Middle frontal gyrus (tissue), 1 donor: Measurements from ENCODE around the gene DPH3.
A peak's percentile ranks its signal among the peaks of the same experiment; 100 is the strongest.

ENCODE experiments used
- DNase-seq: peaks from one replicate; pipeline ENCODE4 v3.0.0-alpha.2; 2015; ENCODE audit warnings: low spot score; ENCODE audit errors: extremely low spot score

Gene DPH3

DNA sequence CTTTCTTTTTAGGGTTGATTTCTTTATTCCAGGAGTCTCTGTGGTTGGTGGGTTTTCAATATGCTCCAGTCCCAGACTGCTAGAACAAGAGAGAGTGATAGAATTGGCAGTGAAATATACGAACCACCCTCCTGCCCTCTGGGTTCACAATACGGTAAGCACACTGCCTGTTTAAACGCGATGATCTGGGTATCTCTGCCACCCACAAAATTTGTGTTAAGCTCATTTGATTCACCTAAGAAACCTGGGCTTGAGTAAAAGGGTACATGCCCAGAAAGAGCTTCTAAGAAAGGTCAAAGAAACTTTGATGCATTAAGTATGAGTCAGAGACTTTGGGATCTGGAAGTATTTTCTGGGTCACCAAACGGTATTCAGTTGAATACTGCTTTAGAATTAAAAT is 30.1 kb upstream of the DPH3 start:
- DNase-seq = no peak

DNA sequence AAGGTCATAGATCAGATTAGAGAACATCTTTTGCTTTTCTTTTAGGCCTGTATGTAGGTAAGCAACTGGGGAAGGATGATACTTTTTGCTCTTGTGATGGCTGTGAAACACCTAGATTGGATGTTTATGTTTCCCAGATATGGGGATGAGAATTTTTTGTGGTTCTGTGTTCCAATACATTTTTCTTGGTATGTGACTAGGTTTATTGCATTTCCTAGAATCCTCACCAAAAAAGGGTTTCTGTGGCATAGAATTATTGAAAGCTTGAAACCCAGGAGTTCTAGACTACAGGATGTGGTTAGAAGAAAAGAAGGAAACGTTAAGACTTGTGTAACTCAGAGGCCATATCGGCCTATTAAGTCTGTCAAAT is 26.1 kb upstream of the DPH3 start:
- no peak for DNase-seq

DNA sequence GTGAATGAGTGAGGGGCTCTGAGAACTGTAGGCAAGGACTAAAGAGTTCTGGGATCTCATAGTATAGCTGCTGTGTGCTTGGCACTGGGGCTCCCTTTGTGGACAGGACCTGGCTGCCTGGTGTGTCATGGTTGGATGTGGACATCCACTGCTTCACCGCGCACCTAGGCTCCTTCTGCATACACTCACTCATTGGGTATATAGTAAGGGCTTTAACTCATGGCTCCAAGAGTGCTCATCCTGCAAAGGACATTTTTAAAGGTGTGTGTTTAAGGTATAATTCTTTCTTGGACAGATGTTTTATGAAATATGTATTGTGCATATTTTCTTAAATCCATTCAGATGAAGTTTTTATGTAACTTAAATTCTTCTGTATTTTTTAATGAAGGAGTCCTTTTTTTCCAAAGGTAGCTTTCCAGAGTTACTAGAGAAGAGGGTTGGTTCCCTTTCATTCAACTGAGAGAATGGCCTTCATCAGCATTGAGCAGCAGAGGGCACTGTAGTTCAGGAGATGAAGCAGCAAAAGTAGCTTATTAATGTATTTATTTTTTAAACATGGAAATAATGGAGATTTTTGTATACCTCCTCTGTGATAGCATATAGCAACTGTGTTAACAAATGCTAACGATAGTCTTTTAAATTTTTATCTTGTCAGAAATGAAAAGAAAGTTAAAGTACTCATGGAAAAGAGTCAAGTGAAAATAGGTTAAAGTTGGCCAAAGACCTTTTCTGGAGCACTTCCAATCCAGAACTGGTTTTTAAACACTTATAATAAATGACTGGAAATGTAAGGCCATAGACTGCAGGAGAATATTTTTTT is 25.5 kb upstream of the DPH3 start:
- DNase-seq = peak; percentile 55

GRCh38 chr3:16289144-16289889 is 24.6 kb upstream of the DPH3 start:
- DNase-seq = no peak

- DNase-seq = no peak
Measured at GRCh38 chr3:16288664-16289063, 23.9 kb upstream of the DPH3 start.

DNA sequence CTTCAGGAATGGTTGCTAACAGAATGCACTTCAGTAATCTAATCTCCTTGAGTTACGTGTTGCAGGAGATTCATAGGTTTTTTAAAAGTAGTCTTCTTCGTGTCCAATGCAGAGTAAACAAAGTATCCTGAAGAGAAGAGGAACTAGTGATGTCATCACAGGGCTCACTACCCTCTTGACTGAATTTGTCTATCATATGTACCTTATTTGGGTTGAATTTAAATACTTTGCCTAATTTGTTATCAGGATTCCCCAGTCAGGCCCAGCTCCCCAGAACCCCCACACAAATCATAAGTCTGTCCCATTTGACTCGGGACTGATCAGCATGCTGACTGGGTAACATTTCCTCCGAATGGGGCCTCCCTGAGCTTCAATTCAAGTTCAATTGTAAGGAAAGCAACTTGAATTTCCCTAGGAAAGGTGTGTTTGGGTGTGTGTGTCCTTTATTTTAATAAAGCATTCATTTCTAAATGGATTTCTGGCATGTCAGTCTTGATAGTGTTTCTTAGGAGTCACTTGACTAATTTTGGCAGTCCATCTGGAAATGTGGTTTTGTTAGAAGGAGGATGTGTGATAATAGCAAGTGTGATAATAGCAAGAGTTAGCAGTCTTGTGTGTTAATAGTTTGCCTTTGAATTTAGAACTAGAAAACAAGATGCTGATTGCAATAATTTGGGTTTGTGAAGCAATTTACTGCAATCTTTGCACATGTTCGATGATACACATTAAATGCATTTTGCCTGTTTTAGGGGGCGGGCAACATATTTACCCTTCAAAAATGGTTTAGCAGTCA is 22.2 kb upstream of the DPH3 start:
- no peak for DNase-seq

DNA sequence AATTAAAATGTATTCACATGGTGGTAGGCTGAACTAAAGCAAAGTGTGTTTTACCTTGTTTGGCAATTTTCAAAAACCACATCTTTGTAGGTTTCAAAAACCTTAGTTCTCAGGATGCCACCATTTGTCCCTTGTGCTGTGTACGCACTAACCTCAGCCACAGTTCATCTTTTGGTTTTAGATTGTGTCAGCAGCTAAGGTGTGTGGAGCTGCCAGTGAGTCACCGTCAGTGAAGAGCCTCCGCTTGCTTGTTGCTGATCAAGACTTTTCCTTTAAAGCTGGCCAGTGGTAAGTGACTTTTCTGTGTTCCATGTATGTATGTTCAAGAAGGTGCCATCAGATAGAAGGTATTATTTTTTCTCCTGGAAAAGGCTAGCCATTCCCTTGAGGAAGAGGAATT is 21.4 kb upstream of the DPH3 start:
- no peak for DNase-seq

- DNase-seq = no peak
Measured at GRCh38 chr3:16284633-16285032, 19.9 kb upstream of the DPH3 start.

DNA sequence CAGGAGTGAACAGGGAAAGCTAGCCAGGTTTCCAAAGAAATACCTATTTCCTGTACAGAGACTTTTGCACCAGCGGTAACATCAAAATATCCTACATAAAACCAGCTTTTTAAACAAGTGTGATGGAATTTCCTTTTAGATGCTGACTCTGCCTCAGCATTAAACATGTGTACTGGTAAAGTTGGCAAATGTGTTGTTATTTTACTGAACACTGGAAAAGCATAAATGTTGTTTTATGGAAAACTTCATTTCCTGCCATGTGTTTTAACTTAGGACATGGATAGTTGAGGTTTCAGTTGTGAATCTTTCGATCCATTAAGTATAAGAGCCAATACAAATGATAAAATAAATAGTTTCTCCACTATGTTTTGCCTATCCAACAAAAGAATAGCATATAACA is 15.9 kb upstream of the DPH3 start:
- no peak for DNase-seq

DNA sequence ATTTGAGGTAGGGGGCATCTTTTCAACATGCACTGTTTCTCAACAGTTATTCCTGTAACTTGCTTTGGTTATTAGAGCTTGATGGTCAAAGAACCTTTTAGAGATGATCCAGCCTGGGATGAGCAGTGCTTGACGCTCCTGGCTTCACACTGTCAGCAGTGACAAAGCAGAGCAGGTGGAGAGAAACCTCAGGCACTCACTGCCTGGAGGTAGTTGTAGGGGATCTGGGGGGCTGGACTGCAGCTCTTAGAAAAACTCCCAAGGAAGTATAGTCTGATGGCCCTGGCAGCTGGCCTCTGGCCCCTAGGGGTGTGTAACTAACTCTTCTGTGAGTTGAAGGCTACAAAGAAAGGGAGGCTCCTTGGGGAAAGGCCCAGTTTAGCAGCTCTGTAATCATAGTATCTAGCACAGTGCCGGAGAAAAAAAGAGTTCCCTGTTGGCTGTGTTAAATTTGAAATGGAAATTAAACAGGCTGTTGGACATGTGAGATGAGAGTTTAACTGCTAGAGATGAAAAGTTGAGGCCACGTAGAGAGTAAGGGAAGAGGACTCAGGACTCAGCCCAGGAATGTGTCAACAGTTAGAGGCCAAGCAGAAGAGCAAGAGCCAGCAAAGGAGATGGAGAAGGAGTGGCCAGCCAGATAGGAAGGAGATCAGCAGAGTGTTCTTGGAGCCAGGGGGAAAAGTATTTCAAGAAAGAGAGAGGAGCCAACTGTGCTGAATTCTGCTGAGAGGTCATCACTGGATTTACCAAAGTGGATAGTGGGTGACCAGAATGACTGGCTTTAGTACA is 14.5 kb upstream of the DPH3 start:
- DNase-seq = no peak

GRCh38 chr3:16277471-16277870 is 12.7 kb upstream of the DPH3 start:
- DNase-seq = no peak

GRCh38 chr3:16273867-16274266 is 9.1 kb upstream of the DPH3 start:
- no peak for DNase-seq

GRCh38 chr3:16272588-16272987 is 7.8 kb upstream of the DPH3 start:
- DNase-seq = no peak

DNA sequence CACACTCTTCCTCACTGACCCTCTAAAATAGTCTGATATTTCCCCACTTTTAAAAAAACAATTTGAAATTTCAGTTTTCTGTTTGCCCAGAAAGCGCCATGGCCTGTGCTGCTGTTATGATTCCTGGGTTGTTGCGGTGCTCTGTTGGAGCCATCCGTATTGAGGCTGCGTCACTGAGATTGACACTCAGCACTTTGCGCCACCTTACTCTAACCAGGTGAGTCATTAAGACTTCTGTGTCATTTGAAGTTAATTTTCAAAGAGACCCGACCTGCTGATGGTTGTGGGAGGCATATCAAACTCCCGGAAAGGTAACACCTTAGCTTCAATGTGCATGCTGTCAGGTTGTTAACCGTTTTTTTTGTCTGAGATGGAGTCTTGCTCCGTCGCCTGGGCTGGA is 6.1 kb upstream of the DPH3 start:
- no peak for DNase-seq

DNA sequence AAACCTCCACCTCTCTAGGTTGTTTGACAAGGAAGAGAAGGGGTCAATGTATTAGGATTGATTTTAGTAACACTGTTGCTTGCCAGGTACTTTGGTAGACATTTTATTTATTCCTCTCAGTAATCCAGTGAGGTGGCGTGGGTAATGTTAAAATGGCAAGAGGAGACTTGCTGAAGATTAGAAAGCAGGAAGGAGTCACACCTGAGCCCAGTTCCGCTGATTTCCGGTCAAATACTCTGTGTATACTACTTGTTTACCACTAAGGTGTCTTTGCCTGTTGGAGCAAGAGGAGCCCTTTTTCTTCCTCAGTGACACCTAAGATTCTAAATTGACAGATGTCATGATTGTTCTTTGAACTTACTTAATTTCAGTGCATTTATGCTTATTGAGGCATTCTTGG is 2.0 kb upstream of the DPH3 start:
- DNase-seq = no peak

- no peak for DNase-seq
Measured at GRCh38 chr3:16265455-16265786, 678 bp upstream of the DPH3 start.

DNA sequence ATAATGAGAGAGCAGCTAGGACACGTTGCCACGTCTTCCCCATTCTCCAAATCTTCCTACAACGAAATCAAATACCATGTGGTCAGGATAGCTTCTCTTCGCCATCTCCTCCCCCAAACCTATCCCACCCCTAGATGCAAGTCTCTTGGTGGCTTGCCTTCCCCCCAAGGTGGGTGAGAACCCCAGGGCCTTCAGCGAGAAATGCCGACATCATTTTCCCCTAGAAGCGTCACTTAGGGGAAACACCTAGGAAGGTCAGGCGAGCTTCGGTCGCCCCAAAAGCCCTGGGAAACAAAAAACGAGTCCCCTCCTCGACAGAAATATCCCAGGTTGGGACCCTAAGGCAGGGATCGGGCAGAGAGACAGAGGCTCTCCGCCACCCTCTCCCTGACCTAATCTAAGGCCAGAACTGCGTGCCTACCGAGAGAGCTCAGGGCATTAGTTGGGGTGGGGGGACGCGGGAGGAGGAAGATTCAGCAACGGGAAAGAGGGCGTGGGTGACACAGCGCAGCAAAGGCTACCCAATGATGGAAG is 502 bp downstream of the DPH3 start:
- no peak for DNase-seq

- no peak for DNase-seq
Measured at GRCh38 chr3:16262174-16262573, 2.6 kb downstream of the DPH3 start.

- DNase-seq = no peak
Measured at GRCh38 chr3:16260046-16260445, 4.7 kb downstream of the DPH3 start.

GRCh38 chr3:16258866-16259265 is 5.9 kb downstream of the DPH3 start:
- no peak for DNase-seq

DNA sequence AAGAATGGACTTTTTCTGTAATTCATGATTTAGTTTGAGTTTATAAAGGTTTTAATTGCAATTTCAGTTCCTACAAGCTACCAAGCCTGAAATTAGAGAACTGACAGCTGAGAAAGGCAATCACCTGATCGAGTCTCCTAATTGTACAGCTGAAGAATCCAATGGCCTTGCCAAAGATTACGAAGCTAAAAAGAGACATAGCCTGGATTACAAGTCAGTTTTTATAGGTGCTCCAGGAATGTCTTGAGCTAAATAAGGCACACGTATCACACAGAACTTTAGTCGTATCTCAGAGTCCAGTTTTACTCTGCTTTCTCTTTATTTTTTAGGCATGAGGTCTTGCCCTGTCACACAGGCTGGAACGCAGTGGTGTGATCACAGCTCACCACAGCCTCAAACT is 6.6 kb downstream of the DPH3 start:
- no peak for DNase-seq
